NCI-H1436 (cell line): ENCODE measurements around the gene MAGI2.
"Not testable (repeated sequence)": the region's sequence is repeated elsewhere in the genome, so short reads cannot be mapped to it uniquely, and the experiment has no call there.

Experiments
- DNase-seq: peaks from one replicate; lab custom pipeline; 2025; lab: John Stamatoyannopoulos, UW

The MAGI2 gene

GRCh38 chr7:78635026-78635793 lies 818.3 kb downstream of the MAGI2 start:
- no peak for DNase-seq

GRCh38 chr7:78634093-78634492 lies 819.4 kb downstream of the MAGI2 start:
- DNase-seq = no peak

- no peak for DNase-seq
Measured at GRCh38 chr7:78620920-78621319, 832.5 kb downstream of the MAGI2 start.

GRCh38 chr7:78616539-78616938 lies 836.9 kb downstream of the MAGI2 start:
- no peak for DNase-seq

- DNase-seq = no peak
Measured at GRCh38 chr7:78609281-78609680, 844.2 kb downstream of the MAGI2 start.

GRCh38 chr7:78607099-78607498 lies 846.4 kb downstream of the MAGI2 start:
- DNase-seq = no peak

GRCh38 chr7:78605119-78605518 lies 848.3 kb downstream of the MAGI2 start:
- DNase-seq = no peak

GRCh38 chr7:78601728-78602127 lies 851.7 kb downstream of the MAGI2 start:
- no peak for DNase-seq

- DNase-seq = no peak
Measured at GRCh38 chr7:78594156-78594555, 859.3 kb downstream of the MAGI2 start.

GRCh38 chr7:78588393-78588792 lies 865.1 kb downstream of the MAGI2 start:
- DNase-seq = no peak

GRCh38 chr7:78587443-78588044 lies 865.9 kb downstream of the MAGI2 start:
- DNase-seq = no peak

GRCh38 chr7:78585980-78586379 lies 867.5 kb downstream of the MAGI2 start:
- DNase-seq = no peak

GRCh38 chr7:78578686-78579085 lies 874.8 kb downstream of the MAGI2 start:
- no peak for DNase-seq

GRCh38 chr7:78577174-78577952 lies 876.1 kb downstream of the MAGI2 start:
- not testable (repeated sequence) for DNase-seq

GRCh38 chr7:78576236-78576635 lies 877.2 kb downstream of the MAGI2 start:
- no peak for DNase-seq

- no peak for DNase-seq
Measured at GRCh38 chr7:78571292-78571691, 882.2 kb downstream of the MAGI2 start.

GRCh38 chr7:78568690-78569089 lies 884.8 kb downstream of the MAGI2 start:
- DNase-seq = no peak

GRCh38 chr7:78567836-78568235 lies 885.6 kb downstream of the MAGI2 start:
- DNase-seq = no peak

GRCh38 chr7:78565784-78566183 lies 887.7 kb downstream of the MAGI2 start:
- DNase-seq = no peak

- DNase-seq = no peak
Measured at GRCh38 chr7:78563191-78563590, 890.3 kb downstream of the MAGI2 start.

GRCh38 chr7:78562191-78562590 lies 891.3 kb downstream of the MAGI2 start:
- DNase-seq = no peak

GRCh38 chr7:78558566-78558965 lies 894.9 kb downstream of the MAGI2 start:
- DNase-seq = no peak

- no peak for DNase-seq
Measured at GRCh38 chr7:78543976-78544375, 909.5 kb downstream of the MAGI2 start.
